GOT3 (cell line): ENCODE results near the gene HOXA11.

ENCODE experiments used
- DNase-seq: peaks from one replicate; lab custom pipeline; 2025; ENCODE audit warnings: mixed read lengths; lab: John Stamatoyannopoulos, UW

HOXA11 gene

DNA sequence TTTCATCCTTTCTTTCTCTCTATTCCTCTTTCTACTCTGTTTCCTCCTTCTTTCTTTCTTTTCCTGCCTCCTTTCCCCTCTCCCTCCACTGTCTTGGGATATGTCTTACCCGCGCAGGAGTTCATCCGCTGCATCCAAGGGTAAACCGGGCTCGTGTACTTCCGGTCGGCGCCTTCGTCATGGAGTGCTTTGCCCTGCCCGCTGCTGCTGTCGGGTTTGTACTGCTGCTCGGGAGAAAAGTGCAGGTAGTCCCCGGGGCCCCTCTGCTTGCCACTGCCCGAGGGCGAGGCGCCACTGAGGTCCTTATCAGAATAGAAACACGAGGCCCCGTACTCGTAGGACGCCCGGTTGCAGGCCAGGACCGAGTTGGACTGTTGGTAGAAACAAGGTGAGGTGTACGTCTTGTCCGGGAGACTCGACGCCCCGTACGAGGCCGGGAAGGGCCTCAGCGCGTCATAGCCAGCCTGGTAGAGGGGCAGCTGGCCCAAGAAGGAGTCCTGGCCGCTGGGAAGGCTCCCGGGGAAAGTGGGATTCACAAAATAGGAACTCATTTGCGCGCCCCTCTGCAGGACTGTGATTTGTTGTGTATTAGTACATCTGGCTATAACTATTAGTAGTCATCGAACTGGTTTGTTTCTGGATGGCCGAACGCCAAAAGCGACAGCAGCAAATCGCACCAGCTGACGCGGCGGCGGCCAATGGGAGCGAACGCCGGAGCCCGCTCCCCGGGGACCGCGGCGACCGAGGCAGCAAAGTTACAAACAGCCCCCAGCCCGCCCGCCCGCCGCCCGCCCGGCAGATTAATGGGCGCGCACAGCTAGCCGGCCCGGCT is 37.6 kb downstream of the HOXA11 start, which contains the start of gene HOXA6:
Gene HOXA6 (minus strand): TSS at position 576 of the 832 bp plus-strand sequence. CDS start 25 bp downstream, at position 551.
- no peak for DNase-seq

DNA sequence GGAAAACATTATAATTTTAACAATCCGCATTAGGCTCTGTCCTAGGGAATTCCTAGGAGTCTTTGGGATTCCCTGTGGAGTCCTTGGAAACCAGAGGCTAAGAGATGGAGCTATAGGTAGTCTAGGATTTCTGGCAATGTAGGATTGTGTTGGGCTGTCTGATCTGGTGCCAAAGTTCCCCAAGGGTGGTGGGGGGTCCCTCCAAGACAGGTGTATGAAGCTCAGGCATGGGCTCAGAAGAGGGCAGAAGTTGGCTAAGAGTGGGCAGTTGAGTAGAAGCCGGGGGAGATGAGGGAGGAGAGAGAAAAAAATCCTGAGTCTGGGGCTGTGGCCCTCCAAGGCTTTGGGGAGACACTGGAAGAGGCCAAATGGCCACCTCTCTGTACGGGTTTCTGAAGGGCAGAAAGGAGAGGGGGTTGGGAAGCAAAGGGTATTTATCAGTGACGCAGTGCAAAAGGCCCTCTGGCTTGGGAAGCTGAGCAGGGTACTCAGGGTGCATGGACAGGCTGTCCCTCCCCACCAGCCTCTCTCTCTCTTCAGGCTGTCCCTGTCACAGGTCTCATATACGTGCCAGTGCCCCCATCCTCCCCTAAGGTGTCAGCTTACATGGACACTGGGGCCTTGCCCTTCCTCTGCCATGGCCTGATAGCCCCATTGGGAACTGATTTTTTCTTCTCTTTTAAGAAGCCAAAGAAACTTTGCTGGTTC is 38.4 kb downstream of the HOXA11 start:
- no peak for DNase-seq

GRCh38 chr7:27145914-27146412 is 39.1 kb downstream of the HOXA11 start:
- DNase-seq = no peak

- no peak for DNase-seq
Measured at GRCh38 chr7:27145165-27145913, 39.7 kb downstream of the HOXA11 start.

GRCh38 chr7:27144781-27145164 is 40.3 kb downstream of the HOXA11 start:
- no peak for DNase-seq

GRCh38 chr7:27143950-27144780 is 40.9 kb downstream of the HOXA11 start:
- DNase-seq = no peak

GRCh38 chr7:27143023-27143949 is 41.7 kb downstream of the HOXA11 start, which contains the start of gene HOXA5:
HOXA5 (minus strand) TSS chr7:27143681; CDS start chr7:27143607, 74 bp downstream.
- DNase-seq = peak; percentile 79

GRCh38 chr7:27142580-27143022 is 42.4 kb downstream of the HOXA11 start:
- DNase-seq = no peak

DNA sequence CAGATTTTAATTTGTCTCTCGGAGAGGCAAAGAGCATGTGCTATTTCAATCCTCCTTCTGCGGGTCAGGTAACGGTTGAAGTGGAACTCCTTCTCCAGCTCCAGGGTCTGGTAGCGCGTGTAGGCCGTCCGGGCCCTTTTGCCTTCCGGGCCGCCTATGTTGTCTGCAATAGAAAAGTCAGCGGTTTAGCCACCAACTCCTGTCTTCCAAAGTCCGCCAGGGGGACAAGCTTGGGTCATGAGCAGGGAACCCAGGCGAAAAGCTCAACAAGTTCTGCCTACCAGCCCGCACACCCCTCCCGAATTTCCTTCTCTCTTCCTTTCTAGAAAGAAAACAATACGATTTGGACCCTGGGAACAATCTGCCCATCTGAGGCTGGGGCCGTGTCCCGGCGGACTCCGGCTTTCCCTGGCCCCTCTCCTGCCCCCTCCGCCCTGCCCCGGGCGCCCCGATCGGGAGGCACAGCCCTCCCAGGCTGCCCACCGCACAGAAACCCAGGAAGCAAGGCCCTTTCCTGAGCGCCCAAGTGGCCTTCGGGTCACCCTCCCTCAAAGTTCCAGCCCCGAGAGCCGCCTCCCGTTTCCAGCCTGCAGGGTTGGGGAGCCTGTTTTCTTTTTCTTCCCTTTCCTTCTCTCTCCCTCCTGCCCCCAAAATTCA is 43.0 kb downstream of the HOXA11 start:
- no peak for DNase-seq

DNA sequence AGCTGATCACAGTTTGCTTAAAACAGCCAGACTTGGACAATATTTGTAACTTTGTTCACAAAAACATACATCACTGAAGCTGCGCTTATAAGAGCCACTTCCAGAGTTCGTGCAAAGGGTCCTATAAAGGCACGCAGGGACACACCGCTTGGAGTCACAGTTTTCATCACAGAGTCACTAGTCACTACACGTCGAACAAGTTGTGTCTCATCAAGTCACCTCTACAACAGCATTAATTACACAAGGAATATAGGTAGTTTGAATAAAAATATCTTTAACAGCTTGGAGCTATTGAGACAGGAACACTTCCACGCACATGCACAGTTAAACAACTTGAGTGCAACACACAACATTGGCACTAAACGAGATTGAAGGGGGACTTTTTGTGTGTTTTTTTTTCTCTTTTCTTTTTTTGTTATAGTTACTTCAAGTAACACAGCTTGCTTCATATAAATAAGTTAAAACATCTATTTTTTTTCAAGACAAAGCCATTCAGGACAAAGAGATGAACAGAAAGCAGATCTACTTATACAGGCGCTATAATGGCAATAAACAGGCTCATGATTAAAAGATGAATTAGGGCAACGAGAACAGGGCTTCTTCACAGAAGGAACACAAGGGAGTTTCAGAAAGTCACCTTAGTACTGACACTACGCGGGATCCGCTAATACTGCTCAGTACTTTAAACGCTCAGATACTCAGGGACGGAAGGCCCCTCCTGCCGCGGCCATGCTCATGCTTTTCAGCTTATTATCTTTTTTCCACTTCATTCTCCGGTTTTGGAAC is 43.7 kb downstream of the HOXA11 start:
- no peak for DNase-seq

GRCh38 chr7:27140126-27140857 is 44.7 kb downstream of the HOXA11 start:
- DNase-seq = no peak

DNA sequence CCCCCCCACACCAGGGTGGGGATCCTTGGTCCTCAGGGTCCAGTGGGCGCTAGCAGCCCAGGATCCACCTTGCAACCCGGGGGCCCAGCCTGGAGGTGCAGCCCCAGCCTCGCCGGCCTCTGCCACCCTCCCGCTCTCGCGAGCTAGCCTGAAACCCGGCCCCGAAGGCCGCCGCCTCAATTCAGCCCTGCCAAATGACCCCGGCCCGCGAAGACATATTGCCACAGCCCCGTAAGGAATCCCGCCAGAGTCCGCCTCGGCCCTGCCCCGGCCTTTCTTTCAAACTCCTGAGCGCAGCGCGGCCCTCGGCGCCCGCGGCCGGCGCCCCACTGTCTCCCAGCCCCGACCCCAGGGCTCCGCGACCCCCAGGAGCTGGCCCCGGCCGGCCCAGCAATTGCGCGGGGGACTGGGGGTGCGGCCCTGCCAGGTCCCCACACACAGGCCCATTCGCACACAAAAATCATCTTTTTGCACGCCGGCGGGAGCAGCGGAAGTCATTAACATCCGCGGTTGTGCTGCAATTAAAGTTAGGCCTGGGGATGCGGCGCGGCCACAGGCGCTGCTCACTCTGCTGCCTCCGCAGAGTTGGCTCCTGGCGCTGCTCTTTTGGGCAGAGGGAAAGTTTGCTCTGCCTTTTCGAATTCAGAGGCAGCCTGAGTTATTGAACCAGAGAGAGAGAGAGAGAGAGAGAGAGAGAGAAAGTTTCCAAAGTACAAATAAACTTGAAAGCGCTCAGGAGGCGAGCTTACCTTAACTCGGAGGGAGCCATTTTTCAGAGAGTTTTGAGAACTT is 45.5 kb downstream of the HOXA11 start:
- no peak for DNase-seq

- no peak for DNase-seq
Measured at GRCh38 chr7:27138985-27139333, 46.1 kb downstream of the HOXA11 start.

DNA sequence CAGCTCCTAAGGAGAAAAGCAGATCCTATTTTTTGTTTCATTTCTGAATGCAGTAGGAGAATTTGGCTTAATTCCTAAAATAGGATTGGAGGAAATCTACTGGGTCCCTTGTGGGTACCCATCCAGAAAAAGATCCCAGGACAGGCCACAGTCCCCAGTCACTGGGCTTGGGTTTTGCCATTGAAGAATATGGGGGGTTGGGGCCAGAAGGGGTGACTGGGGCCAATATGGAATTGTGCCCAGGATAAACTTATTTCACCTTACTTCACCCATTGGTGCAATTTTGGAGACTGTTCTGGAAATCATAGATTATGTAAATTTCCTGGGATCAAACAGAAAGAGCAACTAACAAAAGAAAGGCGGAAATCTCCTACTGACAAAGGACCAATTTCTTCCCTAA is 46.6 kb downstream of the HOXA11 start:
- DNase-seq = no peak

- no peak for DNase-seq
Measured at GRCh38 chr7:27137640-27138315, 47.3 kb downstream of the HOXA11 start.

GRCh38 chr7:27134392-27134791 is 50.6 kb downstream of the HOXA11 start:
- no peak for DNase-seq
